Measurements from ENCODE around the gene C16orf95.

DNA sequence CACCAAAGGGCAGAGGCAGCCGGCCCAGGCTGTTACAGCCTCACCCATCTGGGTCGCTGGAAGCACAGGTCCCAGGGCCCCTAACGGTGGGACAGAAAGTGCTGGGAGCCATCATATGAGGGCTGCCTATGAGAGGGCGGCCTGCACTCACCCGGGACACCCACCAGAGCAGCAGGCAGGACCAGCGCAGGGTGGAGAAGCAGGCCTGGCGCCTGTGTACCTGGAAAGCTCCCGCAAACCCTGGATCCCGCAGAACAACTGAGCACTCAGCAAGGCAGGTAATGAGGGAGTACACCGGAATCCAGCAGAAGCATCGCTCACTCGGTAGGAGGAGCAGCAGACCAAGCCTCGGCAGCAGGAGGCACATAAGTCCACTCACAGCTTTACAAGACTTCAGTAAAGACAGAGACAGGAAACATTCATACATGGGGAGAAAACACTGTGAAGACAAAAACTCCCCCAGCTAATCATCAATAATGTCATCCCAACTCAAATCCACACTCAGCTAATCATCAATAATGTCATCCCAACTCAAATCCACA is 31.5 kb upstream of the C16orf95 start:
- TF ChIP-seq, protein P1, sequence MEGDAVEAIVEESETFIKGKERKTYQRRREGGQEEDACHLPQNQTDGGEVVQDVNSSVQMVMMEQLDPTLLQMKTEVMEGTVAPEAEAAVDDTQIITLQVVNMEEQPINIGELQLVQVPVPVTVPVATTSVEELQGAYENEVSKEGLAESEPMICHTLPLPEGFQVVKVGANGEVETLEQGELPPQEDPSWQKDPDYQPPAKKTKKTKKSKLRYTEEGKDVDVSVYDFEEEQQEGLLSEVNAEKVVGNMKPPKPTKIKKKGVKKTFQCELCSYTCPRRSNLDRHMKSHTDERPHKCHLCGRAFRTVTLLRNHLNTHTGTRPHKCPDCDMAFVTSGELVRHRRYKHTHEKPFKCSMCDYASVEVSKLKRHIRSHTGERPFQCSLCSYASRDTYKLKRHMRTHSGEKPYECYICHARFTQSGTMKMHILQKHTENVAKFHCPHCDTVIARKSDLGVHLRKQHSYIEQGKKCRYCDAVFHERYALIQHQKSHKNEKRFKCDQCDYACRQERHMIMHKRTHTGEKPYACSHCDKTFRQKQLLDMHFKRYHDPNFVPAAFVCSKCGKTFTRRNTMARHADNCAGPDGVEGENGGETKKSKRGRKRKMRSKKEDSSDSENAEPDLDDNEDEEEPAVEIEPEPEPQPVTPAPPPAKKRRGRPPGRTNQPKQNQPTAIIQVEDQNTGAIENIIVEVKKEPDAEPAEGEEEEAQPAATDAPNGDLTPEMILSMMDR (IDR thresholded peaks at IDR 0.05; ENCODE audit: low read depth, low read length), result no peak
- TF ChIP-seq POLR2A (IDR thresholded peaks at IDR 0.05; ENCODE audit: extremely low read depth, insufficient read length) (no peak), MYC (IDR thresholded peaks at IDR 0.05; ENCODE audit: low read depth, low read length) (no peak)
